ENCODE results near the gene MRPL9. TPM values are rescaled to one million over a fixed set of nuclear protein-coding genes. Genes with fewer than 3 reads are reported as not detected.

MRPL9 gene
- total and polyA plus RNA-seq, 2 donors (not counting 1 experiment from before 2014, with no cell fraction given), result 65.5 to 84.6 TPM

- POLR2A ChIA-PET, result no interaction called here
- DNase-seq, result no peak
- H3K27ac Mint-ChIP-seq, result no peak overlapping the region
Measured at GRCh38 chr1:151733126-151733525, 30.2 kb downstream of the MRPL9 start.

GRCh38 chr1:151729966-151730291 is 33.4 kb downstream of the MRPL9 start:
- DNase-seq (no peak), ATAC-seq (ENCODE audit: low read depth) (no peak)
- no peaks in the 10 kb centered on the region for H3K9me3 Mint-ChIP-seq (ENCODE audit: insufficient read depth)
- WGBS (ENCODE audit: insufficient coverage), result 93% methylated on average over 4 of the region's 4 CpGs
- H3K36me3 ChIP-seq (replicated peaks in 1 of 2; ENCODE audit: control extremely low read depth in 1 of 2, control insufficient read depth in 1 of 2, extremely low read depth in 1 of 2, insufficient read depth in 2 of 2, low read length in 1 of 2), result no peaks in the 10 kb centered on the region
- no peak overlapping the region for H2AFZ ChIP-seq (ENCODE audit: insufficient read depth, low read depth, low read length, poor library complexity, severe bottlenecking)
- no peaks in the 10 kb centered on the region for H3K9me3 ChIP-seq (ENCODE audit: control extremely low read depth in 1 of 3, control insufficient read depth in 2 of 3, insufficient read depth in 1 of 3, low read length in 2 of 3)
- no peak overlapping the region for H3K4me2 ChIP-seq (replicated peaks; ENCODE audit: low read depth, low read length, poor library complexity, severe bottlenecking)
- H3K79me2 ChIP-seq (ENCODE audit: control insufficient read depth, insufficient read depth, low read length), result no peaks in the 10 kb centered on the region
- H3K27me3 Mint-ChIP-seq, result peaks cover 66% of the 10 kb centered on the region
- no peak overlapping the region for H3K4me3 ChIP-seq (ENCODE audit: control extremely low read depth in 1 of 5, extremely low read depth in 1 of 5, insufficient read depth in 1 of 5, low read depth in 2 of 5, low read length in 4 of 5)
- TF ChIP-seq CTCF (IDR thresholded peaks at IDR 0.05), result no peak
- no peak for TF ChIP-seq EZH2 (IDR thresholded peaks at IDR 0.05; ENCODE audit: borderline replicate concordance, insufficient read depth, low read depth, low read length, poor library complexity, severe bottlenecking)
- H3K4me1 Mint-ChIP-seq, result no peaks in the 10 kb centered on the region
- H3K9ac ChIP-seq (ENCODE audit: low read length), result no peak overlapping the region
- H3K27me3 ChIP-seq (replicated peaks in 1 of 4; ENCODE audit: control extremely low read depth in 1 of 4, control insufficient read depth in 3 of 4, insufficient read depth in 4 of 4, low read length in 3 of 4), result peaks cover 0 to 34% (median 16%) of the 10 kb centered on the region in 4 experiments
- CTCF ChIA-PET, result interaction anchor here (0.7 to 1.7 kb wide), 2 partner anchors 102 to 135 kb away, joined by 4 read pairs; no protein-coding TSS in a partner anchor
- POLR2A ChIA-PET, result no interaction called here
- no peaks in the 10 kb centered on the region for H3K4me1 ChIP-seq (ENCODE audit: control insufficient read depth in 2 of 2, insufficient read depth in 2 of 2, low read length in 2 of 2)
- no peak overlapping the region for H3K27ac ChIP-seq (ENCODE audit: low read length in 2 of 2)
- H4K20me1 ChIP-seq (ENCODE audit: control insufficient read depth, insufficient read depth, low read length, poor library complexity, severe bottlenecking), result no peaks in the 10 kb centered on the region
- H3K4me3 Mint-ChIP-seq, result no peak overlapping the region
- intact Hi-C loops (cut with micrococcal nuclease), result loop anchor here (10.0 kb wide), 1 partner anchor 105 kb away; the partner anchor contains the start of genes C2CD4D and RORC
- no peak overlapping the region for H3K27ac Mint-ChIP-seq

More at GRCh38 chr1:151733126-151733525, 30.2 kb downstream of the MRPL9 start:
- H3K79me2 ChIP-seq (ENCODE audit: control insufficient read depth, insufficient read depth, low read length), result no peaks in the 10 kb centered on the region
- no peak overlapping the region for H3K4me3 ChIP-seq (ENCODE audit: control extremely low read depth in 1 of 5, extremely low read depth in 1 of 5, insufficient read depth in 1 of 5, low read depth in 2 of 5, low read length in 4 of 5)
- no peak for ATAC-seq (ENCODE audit: low read depth)
- H3K4me2 ChIP-seq (replicated peaks; ENCODE audit: low read depth, low read length, poor library complexity, severe bottlenecking), result no peak overlapping the region
- H3K9me3 Mint-ChIP-seq (ENCODE audit: insufficient read depth), result peaks cover 9% of the 10 kb centered on the region
- CTCF ChIA-PET, result interaction anchor here (0.6 to 2.3 kb wide), 3 partner anchors 139 to 723 kb away, joined by 3 to 12 read pairs (median 7); no protein-coding TSS in a partner anchor
- H3K36me3 ChIP-seq (replicated peaks in 1 of 2; ENCODE audit: control extremely low read depth in 1 of 2, control insufficient read depth in 1 of 2, extremely low read depth in 1 of 2, insufficient read depth in 2 of 2, low read length in 1 of 2), result no peaks in the 10 kb centered on the region
- no peak overlapping the region for H3K4me3 Mint-ChIP-seq
- no peaks in the 10 kb centered on the region for H4K20me1 ChIP-seq (ENCODE audit: control insufficient read depth, insufficient read depth, low read length, poor library complexity, severe bottlenecking)
- no peak overlapping the region for H2AFZ ChIP-seq (ENCODE audit: insufficient read depth, low read depth, low read length, poor library complexity, severe bottlenecking)
- H3K9me3 ChIP-seq (ENCODE audit: control extremely low read depth in 1 of 3, control insufficient read depth in 2 of 3, insufficient read depth in 1 of 3, low read length in 2 of 3), result peaks cover 0 to 12% (median 12%) of the 10 kb centered on the region in 3 donors
- TF ChIP-seq CTCF (IDR thresholded peaks at IDR 0.05) (no peak), EZH2 (IDR thresholded peaks at IDR 0.05; ENCODE audit: borderline replicate concordance, insufficient read depth, low read depth, low read length, poor library complexity, severe bottlenecking) (no peak)
- H3K9ac ChIP-seq (ENCODE audit: low read length), result no peak overlapping the region
- H3K27ac ChIP-seq (ENCODE audit: low read length in 2 of 2), result no peak overlapping the region
- peaks cover 0 to 17% (median 3%) of the 10 kb centered on the region in 4 experiments for H3K27me3 ChIP-seq (replicated peaks in 1 of 4; ENCODE audit: control extremely low read depth in 1 of 4, control insufficient read depth in 3 of 4, insufficient read depth in 4 of 4, low read length in 3 of 4)
- H3K4me1 ChIP-seq (ENCODE audit: control insufficient read depth in 2 of 2, insufficient read depth in 2 of 2, low read length in 2 of 2), result no peaks in the 10 kb centered on the region
- intact Hi-C loops (cut with micrococcal nuclease), result no loop called here
- peaks cover 43% of the 10 kb centered on the region for H3K27me3 Mint-ChIP-seq
- H3K4me1 Mint-ChIP-seq, result no peaks in the 10 kb centered on the region
- WGBS (ENCODE audit: insufficient coverage), result 87% methylated on average over 3 of the region's 3 CpGs
